K562 (cell line): Measurements from ENCODE around the gene CTTNBP2NL. TPM values are rescaled to one million over a fixed set of nuclear protein-coding genes. Genes with fewer than 3 reads are reported as not detected.

ENCODE experiments used
- CHD7 ChIP-seq: fragments of 200-600 bp; sonication (generic); IDR thresholded peaks from one replicate; pipeline ENCODE4 v1.6.1; 2012; ENCODE audit warnings: mild to moderate bottlenecking, low read depth, low read length, inconsistent platforms
- FOXJ3 ChIP-seq: sonication (generic); formaldehyde crosslinking; IDR thresholded peaks from 2 replicates; pipeline ENCODE4 v1.4.0; 2020; ENCODE audit warnings: mild to moderate bottlenecking, missing genetic modification reagents
- NR0B1 ChIP-seq: fragments of 450-650 bp; IDR thresholded peaks from one replicate; pipeline ENCODE4 v1.6.1; 2018; ENCODE audit warnings: mild to moderate bottlenecking, moderate library complexity; ENCODE audit not compliant: partially characterized antibody
- STAT6 ChIP-seq: sonication (generic); formaldehyde crosslinking; IDR thresholded peaks from 2 replicates; pipeline ENCODE4 v1.8.1; 2023; ENCODE audit warnings: mild to moderate bottlenecking, missing genetic modification reagents
- polyA plus RNA-seq, 8 experiments: library from polyadenylated mRNA; depleted of rRNA in 4 of 8; stranded (reverse) in 5 of 8; unstranded in 3 of 8; fragments of >200 nt; fragmentation: Nextera tagmentation in 2 of 8; fragmentation: Illumina TruSeq in 1 of 8; extraction: Ambion mirVana in 2 of 8; extraction: Trizol in 1 of 8; gene quantifications; 2 replicates each; pipeline versions ENCODE4 v1.2.1 to v1.2.3, GENCODE V29; 2011 to 2014; ENCODE audit warnings: inconsistent platforms in 1 of 8, missing spikeins in 1 of 8
- total RNA-seq, 7 experiments: library from RNA; depleted of rRNA in 6 of 7; stranded (reverse); fragments of >200 nt in 6 of 7; fragmentation: Illumina TruSeq in 2 of 7; extraction: Trizol in 2 of 7; gene quantifications; 2 replicates each; pipeline versions ENCODE4 v1.2.1 to v1.2.3, GENCODE V29; 2011 to 2021; ENCODE audit warnings: low replicate concordance in 1 of 7
- TF ChIP-seq, protein P1 (sequence below), 2 experiments: fragments of 450-650 bp; conservative IDR thresholded peaks; 2 replicates each; pipeline ENCODE4 v1.6.1; 2017; ENCODE audit warnings: mild to moderate bottlenecking in 2 of 2, moderate library complexity in 2 of 2

Gene CTTNBP2NL
- total and polyA plus RNA-seq, 9 of the 15 experiments (the other 6 are each of a cell fraction or from before 2014, with no cell fraction given), result 0.27 to 1.4 (median 0.62) TPM

DNA sequence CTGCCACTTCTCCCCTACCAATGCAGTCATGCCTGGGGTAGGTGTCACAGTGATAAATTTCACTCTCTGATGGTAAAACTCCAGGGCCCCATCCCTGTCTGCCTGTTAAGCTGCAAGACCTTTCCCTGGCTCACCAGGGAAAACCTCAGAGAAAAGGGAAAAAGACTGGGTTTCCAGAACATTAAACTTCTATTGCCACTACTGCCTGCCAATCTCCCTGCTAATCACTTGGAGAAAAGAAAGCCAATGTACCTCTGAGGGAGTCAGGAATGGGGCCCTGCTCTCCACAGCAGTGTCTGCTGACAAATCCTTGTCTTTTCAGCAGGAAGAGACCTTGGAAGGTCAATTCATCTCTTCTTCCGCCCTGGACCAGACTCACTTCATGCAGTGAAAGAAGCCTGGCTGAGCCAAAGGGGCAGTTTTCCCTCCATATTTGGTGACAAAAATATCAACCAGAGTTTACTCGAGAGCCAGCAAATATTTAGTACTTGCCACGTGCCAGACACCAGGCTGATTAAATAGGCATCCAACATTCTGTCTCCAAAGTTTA is 49.1 kb upstream of the CTTNBP2NL start (continued):
- TF ChIP-seq CHD7 (no peak), STAT6 (no peak), NR0B1 (no peak), FOXJ3 (CRISPR knock-in tag) (no peak)
- TF ChIP-seq, protein P1, sequence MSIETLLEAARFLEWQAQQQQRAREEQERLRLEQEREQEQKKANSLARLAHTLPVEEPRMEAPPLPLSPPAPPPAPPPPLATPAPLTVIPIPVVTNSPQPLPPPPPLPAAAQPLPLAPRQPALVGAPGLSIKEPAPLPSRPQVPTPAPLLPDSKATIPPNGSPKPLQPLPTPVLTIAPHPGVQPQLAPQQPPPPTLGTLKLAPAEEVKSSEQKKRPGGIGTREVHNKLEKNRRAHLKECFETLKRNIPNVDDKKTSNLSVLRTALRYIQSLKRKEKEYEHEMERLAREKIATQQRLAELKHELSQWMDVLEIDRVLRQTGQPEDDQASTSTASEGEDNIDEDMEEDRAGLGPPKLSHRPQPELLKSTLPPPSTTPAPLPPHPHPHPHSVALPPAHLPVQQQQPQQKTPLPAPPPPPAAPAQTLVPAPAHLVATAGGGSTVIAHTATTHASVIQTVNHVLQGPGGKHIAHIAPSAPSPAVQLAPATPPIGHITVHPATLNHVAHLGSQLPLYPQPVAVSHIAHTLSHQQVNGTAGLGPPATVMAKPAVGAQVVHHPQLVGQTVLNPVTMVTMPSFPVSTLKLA (conservative IDR thresholded peaks at IDR 0.05), result no peak
- TF ChIP-seq, all 486 proteins: peak for 0
